Endothelial cell of umbilical vein (primary cell): Measurements from ENCODE around the gene NSG2. TPM values are rescaled to one million over a fixed set of nuclear protein-coding genes. Genes with fewer than 3 reads are reported as not detected.

ENCODE experiments used
- BruUV-seq: library from RNA; stranded (reverse); fragments of 400-500 nt; replicated peaks from 2 replicates; lab custom pipeline; 2021; lab: Mats Ljungman, UMichigan
- CTCF ChIA-PET: fragments of 300-600, 350-600 bp; sonication (Branson Sonifier 250); formaldehyde crosslinking; loops from one replicate; lab custom pipeline; 2021; ENCODE audit warnings: antibody characterized with exemption, inconsistent platforms; lab: Charles Lee
- POLR2A ChIA-PET: fragments of 300-600, 350-600 bp; sonication (Branson Sonifier 250); formaldehyde crosslinking; loops from one replicate; lab custom pipeline; 2021; ENCODE audit warnings: antibody characterized with exemption, inconsistent platforms; lab: Charles Lee
- DNase-seq: peaks from one replicate; pipeline ENCODE4 v3.0.0-alpha.2; 2011; ENCODE audit warnings: low read depth, low spot score
- FAIRE-seq: peaks from 2 replicates; lab custom pipeline; 2011; peaks lifted over from hg19 to GRCh38; lab: Jason Lieb, UNC
- H2AFZ ChIP-seq: 2 replicates; pipeline ENCODE4 v1.6.0; 2012; ENCODE audit warnings: low read depth, low read length, control low read depth, inconsistent platforms
- H3K27ac ChIP-seq: 2 replicates; pipeline ENCODE4 v1.5.1; 2011; ENCODE audit warnings: low read depth, mild to moderate bottlenecking, control low read depth, low read length, moderate library complexity; ENCODE audit not compliant: insufficient read depth
- H3K27me3 ChIP-seq, 2 experiments: 2 replicates each; pipeline versions ENCODE4 v1.6.0 to v1.6.1; 2011; ENCODE audit warnings: low read length in 2 of 2, mixed read lengths in 1 of 2; ENCODE audit not compliant: control insufficient read depth in 2 of 2, insufficient read depth in 2 of 2
- H3K36me3 ChIP-seq, 2 experiments: 2 replicates in 1 of 2; 3 replicates in 1 of 2; pipeline ENCODE4 v1.5.1; 2011; ENCODE audit warnings: low read length in 2 of 2, mild to moderate bottlenecking in 1 of 2, moderate library complexity in 1 of 2; ENCODE audit not compliant: control insufficient read depth in 2 of 2, insufficient read depth in 2 of 2; ENCODE audit errors: extremely low read depth in 1 of 2
- H3K4me1 ChIP-seq: 3 replicates; pipeline ENCODE4 v1.5.1; 2011; ENCODE audit warnings: mild to moderate bottlenecking, low read length; ENCODE audit not compliant: control insufficient read depth, insufficient read depth; ENCODE audit errors: extremely low read depth
- H3K4me2 ChIP-seq: 2 replicates; pipeline ENCODE4 v1.6.1; 2011; ENCODE audit warnings: low read length, control low read depth, mixed read lengths; ENCODE audit not compliant: insufficient read depth
- H3K4me3 ChIP-seq, 3 experiments: fragments of 200-600 bp in 1 of 3; sonication (generic), shearing (Covaris generic) in 1 of 3; replicated peaks in 1 of 3; 2 replicates each; pipeline ENCODE4 v1.5.1; 2011 to 2016; ENCODE audit warnings: control low read depth in 3 of 3, low read length in 3 of 3, mild to moderate bottlenecking in 2 of 3, inconsistent platforms in 1 of 3, low read depth in 1 of 3, moderate library complexity in 1 of 3; ENCODE audit not compliant: insufficient read depth in 1 of 3
- H3K79me2 ChIP-seq: 2 replicates; pipeline ENCODE4 v1.6.0; 2012; ENCODE audit warnings: low read length, inconsistent platforms; ENCODE audit not compliant: control insufficient read depth, insufficient read depth
- H3K9ac ChIP-seq: replicated peaks from 2 replicates; pipeline ENCODE3; 2011; ENCODE audit warnings: low read length, control low read depth; ENCODE audit not compliant: insufficient read depth; ENCODE audit errors: extremely low read depth
- H3K9me1 ChIP-seq: replicated peaks from 3 replicates; pipeline ENCODE4 v1.6.0; 2011; ENCODE audit warnings: mild to moderate bottlenecking, low read length; ENCODE audit not compliant: control insufficient read depth, insufficient read depth; ENCODE audit errors: extremely low read depth
- H3K9me3 ChIP-seq: replicated peaks from 2 replicates; pipeline ENCODE4 v1.5.1; 2012; ENCODE audit warnings: low read length, inconsistent platforms; ENCODE audit not compliant: control insufficient read depth, insufficient read depth
- H4K20me1 ChIP-seq: replicated peaks from 2 replicates; pipeline ENCODE3; 2011; ENCODE audit warnings: mild to moderate bottlenecking, low read length; ENCODE audit not compliant: control insufficient read depth, insufficient read depth; ENCODE audit errors: extremely low read depth
- CTCF ChIP-seq, 2 donors: IDR thresholded peaks; 1 replicate in 1 of 2; 2 replicates in 1 of 2; pipeline ENCODE4 v1.5.1; 2011; ENCODE audit warnings: low read length in 2 of 2, mild to moderate bottlenecking in 2 of 2, moderate library complexity in 2 of 2, control low read depth in 1 of 2, inconsistent platforms in 1 of 2, low read depth in 1 of 2; ENCODE audit not compliant: insufficient read depth in 1 of 2; ENCODE audit errors: extremely low read depth in 1 of 2
- EZH2 ChIP-seq: IDR thresholded peaks from 2 replicates; pipeline ENCODE4 v1.6.1; 2012; ENCODE audit warnings: borderline replicate concordance, low read depth, mild to moderate bottlenecking, moderate library complexity, low read length, inconsistent platforms; ENCODE audit not compliant: severe bottlenecking
- FOS ChIP-seq: IDR thresholded peaks from 2 replicates; pipeline ENCODE4 v1.6.1; 2011; ENCODE audit warnings: mild to moderate bottlenecking, low read length, moderate library complexity, borderline replicate concordance; ENCODE audit not compliant: insufficient read depth
- GATA2 ChIP-seq: IDR thresholded peaks from 2 replicates; pipeline ENCODE4 v1.7.0; 2011; ENCODE audit warnings: low read depth, mild to moderate bottlenecking, moderate library complexity, mixed read lengths, low read length; ENCODE audit not compliant: insufficient read length, insufficient read depth
- JUN ChIP-seq: IDR thresholded peaks from 2 replicates; pipeline ENCODE4 v1.6.1; 2011; ENCODE audit warnings: borderline replicate concordance, low read depth; ENCODE audit not compliant: insufficient read length, insufficient read depth
- MAX ChIP-seq: IDR thresholded peaks from 2 replicates; pipeline ENCODE4 v1.6.1; 2011; ENCODE audit not compliant: insufficient read depth, insufficient read length
- MYC ChIP-seq: IDR thresholded peaks from one replicate; pipeline ENCODE4 v1.6.1; 2011; ENCODE audit warnings: mild to moderate bottlenecking, low read depth, low read length
- POLR2A ChIP-seq: IDR thresholded peaks from 2 replicates; pipeline ENCODE4 v1.6.1; 2012; ENCODE audit warnings: low read depth, mild to moderate bottlenecking, control low read depth, low read length
- POLR2AphosphoS5 ChIP-seq: IDR thresholded peaks from 2 replicates; pipeline ENCODE4 v1.6.1; 2012; ENCODE audit warnings: low read depth, mild to moderate bottlenecking, control low read depth, low read length, moderate library complexity; ENCODE audit not compliant: insufficient read depth
- dilution Hi-C: fragments of 300-500 bp; cut with MboI; formaldehyde crosslinking; loops from one replicate; pipeline ENCODE4 v1.15.0; 2019; ENCODE audit warnings: low sequenced_read_pairs; ENCODE audit not compliant: extremely low pct_ligation_motif_present
- intact Hi-C: fragments of 100-400 bp; cut with micrococcal nuclease; formaldehyde crosslinking; loops from one replicate; pipeline ENCODE4 v1.10.0; 2022
- polyA plus RNA-seq, 4 experiments: library from polyadenylated mRNA; depleted of rRNA in 3 of 4; stranded (reverse) in 3 of 4; unstranded in 1 of 4; fragments of >200 nt; gene quantifications; 2 replicates each; pipeline versions ENCODE4 v1.2.1 to v1.2.3, GENCODE V29; 2011 to 2012; ENCODE audit warnings: missing spikeins in 1 of 4
- total RNA-seq: library from RNA; stranded (reverse); gene quantifications from 2 replicates; pipeline ENCODE4 v1.2.3, GENCODE V29; 2021

The NSG2 gene
- total and polyA plus RNA-seq, 2 donors (not counting 3 experiments of a cell fraction or from before 2014, with no cell fraction given), result not detected

DNA sequence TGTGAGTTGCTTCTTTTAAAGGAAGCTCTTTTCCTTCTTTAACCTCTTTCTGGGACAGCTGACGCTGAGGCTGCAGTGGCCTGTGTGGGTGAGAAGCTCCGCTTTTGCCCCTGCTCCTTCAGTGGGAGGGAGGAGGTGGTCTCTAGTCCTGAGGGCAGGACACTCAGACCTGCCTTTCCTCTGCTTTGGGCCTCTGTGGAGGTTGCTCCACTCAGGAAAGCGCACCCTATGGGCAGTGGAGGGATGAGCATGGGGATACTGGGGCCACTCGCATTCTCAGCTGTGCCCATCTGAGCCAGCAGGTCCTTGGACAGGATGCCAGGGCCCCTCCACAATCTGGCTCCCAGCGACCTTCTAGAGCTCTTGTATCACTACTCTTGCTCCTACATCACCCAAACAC is 111.5 kb downstream of the NSG2 start:
- intact Hi-C loops (no loop called here), dilution Hi-C loops (no loop called here)
- H3K4me3 ChIP-seq, result no peak overlapping the region
- H2AFZ ChIP-seq, result no peak overlapping the region
- H4K20me1 ChIP-seq, result no peaks in the 10 kb centered on the region
- BruUV-seq, result no TSS peak
- H3K4me1 ChIP-seq, result no peaks in the 10 kb centered on the region
- no peaks in the 10 kb centered on the region for H3K27me3 ChIP-seq
- ChIA-PET POLR2A (no interaction called here), CTCF (no interaction called here)
- peaks cover 2% of the 10 kb centered on the region for H3K9me3 ChIP-seq
- TF ChIP-seq EZH2 (no peak), GATA2 (no peak), MAX (no peak), POLR2AphosphoS5 (no peak), POLR2A (no peak), CTCF (IDR thresholded peaks at IDR 0.05; ENCODE audit: extremely low read depth in 1 of 2, insufficient read depth in 1 of 2, low read depth in 1 of 2, low read length in 2 of 2) (no peak), FOS (no peak), JUN (no peak), MYC (no peak)
- H3K27ac ChIP-seq, result no peak overlapping the region
- H3K79me2 ChIP-seq, result no peaks in the 10 kb centered on the region
- no peaks in the 10 kb centered on the region for H3K36me3 ChIP-seq
- H3K9me1 ChIP-seq, result no peaks in the 10 kb centered on the region
- FAIRE-seq (no peak), DNase-seq (no peak)
- H3K4me2 ChIP-seq, result no peak overlapping the region
- H3K9ac ChIP-seq, result no peak overlapping the region

Other genes with a start within 250 kb of the NSG2 start
- gene CPEB4, start 157.4 kb upstream of the NSG2 start, total RNA-seq, result 16.4 and 18.1 TPM in 2 replicates
- 9.3 and 11.3 TPM in 2 replicates for gene CPEB4, start 157.4 kb upstream of the NSG2 start, polyA plus RNA-seq
- gene C5orf47, start 56.5 kb upstream of the NSG2 start, total RNA-seq, result not detected in 2 replicates
- not detected in 2 replicates for gene C5orf47, start 56.5 kb upstream of the NSG2 start, polyA plus RNA-seq